Esophagus muscularis mucosa (tissue), 3 donors: ENCODE measurements around the gene NTF4.

Source experiments
- POLR2A ChIP-seq: fragments of 450-650 bp; IDR thresholded peaks from one replicate; pipeline ENCODE4 v1.6.1; 2017; ENCODE audit warnings: antibody characterized with exemption, moderate library complexity, mild to moderate bottlenecking, low read depth
- TF ChIP-seq, protein P1 (sequence below), 3 experiments: fragments of 200-600 bp in 2 of 3; fragments of 450-650 bp in 1 of 3; sonication (generic) in 2 of 3; IDR thresholded peaks; one replicate each; pipeline ENCODE4 v1.5.1; 2017 to 2019; ENCODE audit warnings: antibody characterized with exemption in 3 of 3, mild to moderate bottlenecking in 2 of 3, moderate library complexity in 1 of 3

DNA sequence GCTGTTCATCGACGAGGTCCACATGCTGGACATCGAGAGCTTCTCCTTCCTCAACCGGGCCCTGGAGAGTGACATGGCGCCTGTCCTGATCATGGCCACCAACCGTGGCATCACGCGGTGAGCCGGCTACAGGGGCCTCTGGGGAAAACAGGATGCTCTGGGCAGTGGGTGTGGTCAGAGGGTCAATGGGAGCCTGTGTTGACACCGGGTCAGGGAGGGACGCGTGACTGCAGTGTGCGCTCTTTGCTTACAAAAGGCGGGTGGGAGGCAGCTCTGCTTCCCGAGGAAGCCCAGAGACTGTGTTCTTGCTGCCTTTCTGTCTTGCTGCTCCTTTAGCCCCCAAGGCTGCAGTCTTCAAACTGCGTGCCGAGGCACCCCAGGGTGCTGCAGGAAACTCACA lies 53.4 kb downstream of the NTF4 start:
- TF ChIP-seq, protein P1, sequence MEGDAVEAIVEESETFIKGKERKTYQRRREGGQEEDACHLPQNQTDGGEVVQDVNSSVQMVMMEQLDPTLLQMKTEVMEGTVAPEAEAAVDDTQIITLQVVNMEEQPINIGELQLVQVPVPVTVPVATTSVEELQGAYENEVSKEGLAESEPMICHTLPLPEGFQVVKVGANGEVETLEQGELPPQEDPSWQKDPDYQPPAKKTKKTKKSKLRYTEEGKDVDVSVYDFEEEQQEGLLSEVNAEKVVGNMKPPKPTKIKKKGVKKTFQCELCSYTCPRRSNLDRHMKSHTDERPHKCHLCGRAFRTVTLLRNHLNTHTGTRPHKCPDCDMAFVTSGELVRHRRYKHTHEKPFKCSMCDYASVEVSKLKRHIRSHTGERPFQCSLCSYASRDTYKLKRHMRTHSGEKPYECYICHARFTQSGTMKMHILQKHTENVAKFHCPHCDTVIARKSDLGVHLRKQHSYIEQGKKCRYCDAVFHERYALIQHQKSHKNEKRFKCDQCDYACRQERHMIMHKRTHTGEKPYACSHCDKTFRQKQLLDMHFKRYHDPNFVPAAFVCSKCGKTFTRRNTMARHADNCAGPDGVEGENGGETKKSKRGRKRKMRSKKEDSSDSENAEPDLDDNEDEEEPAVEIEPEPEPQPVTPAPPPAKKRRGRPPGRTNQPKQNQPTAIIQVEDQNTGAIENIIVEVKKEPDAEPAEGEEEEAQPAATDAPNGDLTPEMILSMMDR (IDR thresholded peaks at IDR 0.05): no peak
- TF ChIP-seq POLR2A: no peak
